ENCODE measurements around the gene EIF2D.
"Not testable (repeated sequence)": the region's sequence is repeated elsewhere in the genome, so short reads cannot be mapped to it uniquely, and the experiment has no call there.

Gene EIF2D

GRCh38 chr1:206635080-206635977 lies 23.1 kb upstream of the EIF2D start, which contains the start of gene DYRK3:
TSS of gene DYRK3 (plus strand) at chr1:206635536. CDS start at chr1:206635704, 168 bp downstream.
- peak; percentile 87 for DNase-seq

GRCh38 chr1:206634365-206635079 lies 22.3 kb upstream of the EIF2D start:
- peak; percentile 43 for DNase-seq

GRCh38 chr1:206633708-206634121 lies 21.4 kb upstream of the EIF2D start:
- no peak for DNase-seq

GRCh38 chr1:206631085-206631509 lies 18.8 kb upstream of the EIF2D start:
- no peak for DNase-seq

GRCh38 chr1:206628916-206629315 lies 16.7 kb upstream of the EIF2D start:
- no peak for DNase-seq

GRCh38 chr1:206626396-206626795 lies 14.1 kb upstream of the EIF2D start:
- not testable (repeated sequence) for DNase-seq

- DNase-seq, result no peak
Measured at GRCh38 chr1:206609229-206609991, 2.9 kb downstream of the EIF2D start.

GRCh38 chr1:206608108-206608698 lies 4.1 kb downstream of the EIF2D start:
- peak; percentile 46 for DNase-seq

- DNase-seq, result no peak
Measured at GRCh38 chr1:206606867-206607266, 5.4 kb downstream of the EIF2D start.

- no peak for DNase-seq
Measured at GRCh38 chr1:206604861-206605260, 7.4 kb downstream of the EIF2D start.

GRCh38 chr1:206600527-206600926 lies 11.7 kb downstream of the EIF2D start:
- no peak for DNase-seq

- no peak for DNase-seq
Measured at GRCh38 chr1:206596319-206596666, 16.0 kb downstream of the EIF2D start.

- DNase-seq, result no peak
Measured at GRCh38 chr1:206595581-206596318, 16.5 kb downstream of the EIF2D start.

- no peak for DNase-seq
Measured at GRCh38 chr1:206593351-206593925, 18.8 kb downstream of the EIF2D start.

GRCh38 chr1:206591696-206592095 lies 20.6 kb downstream of the EIF2D start:
- DNase-seq, result no peak

GRCh38 chr1:206591226-206591625 lies 21.0 kb downstream of the EIF2D start:
- DNase-seq, result no peak

- peak; percentile 66 for DNase-seq
Measured at GRCh38 chr1:206590025-206590758, 22.1 kb downstream of the EIF2D start.

- DNase-seq, result no peak
Measured at GRCh38 chr1:206589206-206589605, 23.1 kb downstream of the EIF2D start.

GRCh38 chr1:206588492-206588891 lies 23.8 kb downstream of the EIF2D start:
- no peak for DNase-seq

GRCh38 chr1:206587904-206588303 lies 24.4 kb downstream of the EIF2D start:
- DNase-seq, result no peak

Data from central memory CD4-positive, alpha-beta T cell (primary cell).